ENCODE results near the gene ETFDH. TPM values are rescaled to one million over a fixed set of nuclear protein-coding genes. Genes with fewer than 3 reads are reported as not detected.

Gene ETFDH
- total and polyA plus RNA-seq, 9 of the 15 experiments (the other 6 are each of a cell fraction or from before 2014, with no cell fraction given) = 14.6 to 33.6 (median 25.9) TPM

DNA sequence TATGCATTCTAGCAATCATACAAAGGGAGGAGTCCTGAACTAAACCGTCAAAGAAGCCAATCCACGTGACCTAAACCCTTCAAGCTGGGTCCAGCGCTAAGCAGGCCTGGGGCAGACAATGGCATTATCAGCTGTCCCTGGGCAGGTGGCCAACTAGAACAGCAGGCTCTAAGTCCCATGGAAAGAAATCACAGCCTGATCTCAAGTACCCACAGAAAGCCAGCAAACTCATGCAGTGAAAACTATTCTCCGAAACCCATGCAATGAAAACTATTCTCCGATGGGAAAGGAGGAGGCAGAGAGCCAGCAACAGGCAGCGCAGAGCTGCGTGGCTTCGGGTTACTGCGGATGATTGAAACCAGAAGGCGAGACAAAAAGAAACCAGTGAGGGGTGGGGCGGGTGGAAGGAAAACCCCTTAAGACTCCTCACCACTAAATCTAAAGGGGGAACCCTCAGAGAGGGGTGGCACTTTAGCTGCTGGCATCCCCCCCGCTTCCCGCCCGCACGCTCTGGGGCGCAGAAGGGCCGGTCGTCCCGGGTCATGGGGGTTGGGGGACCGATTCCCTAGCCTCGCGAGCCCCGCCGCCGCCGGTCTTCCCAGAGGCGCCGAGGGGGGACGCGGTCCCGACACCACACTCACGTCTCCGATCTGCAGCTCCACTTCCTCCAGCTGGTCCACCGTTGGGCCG lies 976 bp upstream of the ETFDH start (continued):
- TF ChIP-seq MGA (IDR thresholded peaks at IDR 0.05) = peak; percentile 82
- no peak for TF ChIP-seq ZHX1 (conservative IDR thresholded peaks at IDR 0.05; ENCODE audit: low read length)
- peak; percentile 91 for TF ChIP-seq NFIC (IDR thresholded peaks at IDR 0.05)
- TF ChIP-seq, protein P1, sequence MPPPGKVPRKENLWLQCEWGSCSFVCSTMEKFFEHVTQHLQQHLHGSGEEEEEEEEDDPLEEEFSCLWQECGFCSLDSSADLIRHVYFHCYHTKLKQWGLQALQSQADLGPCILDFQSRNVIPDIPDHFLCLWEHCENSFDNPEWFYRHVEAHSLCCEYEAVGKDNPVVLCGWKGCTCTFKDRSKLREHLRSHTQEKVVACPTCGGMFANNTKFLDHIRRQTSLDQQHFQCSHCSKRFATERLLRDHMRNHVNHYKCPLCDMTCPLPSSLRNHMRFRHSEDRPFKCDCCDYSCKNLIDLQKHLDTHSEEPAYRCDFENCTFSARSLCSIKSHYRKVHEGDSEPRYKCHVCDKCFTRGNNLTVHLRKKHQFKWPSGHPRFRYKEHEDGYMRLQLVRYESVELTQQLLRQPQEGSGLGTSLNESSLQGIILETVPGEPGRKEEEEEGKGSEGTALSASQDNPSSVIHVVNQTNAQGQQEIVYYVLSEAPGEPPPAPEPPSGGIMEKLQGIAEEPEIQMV (tag; conservative IDR thresholded peaks at IDR 0.05; ENCODE audit: low read depth) = no peak
- TF ChIP-seq HDAC1 (IDR thresholded peaks at IDR 0.05) = peak in 1 of 2 experiments; percentile 61; a peak in 2 of 4 replicates
- no peak for TF ChIP-seq HSF4 (CRISPR knock-in tag; IDR thresholded peaks at IDR 0.05; ENCODE audit: borderline replicate concordance)
- no peak for TF ChIP-seq KLF13 (tag; IDR thresholded peaks at IDR 0.05; ENCODE audit: borderline replicate concordance, low read depth)
- TF ChIP-seq RBM17 (IDR thresholded peaks at IDR 0.05; ENCODE audit: borderline replicate concordance, low read depth, low read length) = no peak
- peak; percentile 30 for TF ChIP-seq CXXC5 (CRISPR knock-in tag; IDR thresholded peaks at IDR 0.05)
- TF ChIP-seq C11orf30 (IDR thresholded peaks at IDR 0.05; ENCODE audit: low read depth) = no peak
- peak; percentile 75 for TF ChIP-seq RAD51 (IDR thresholded peaks at IDR 0.05; ENCODE audit: borderline replicate concordance, low read depth)

Data from K562 (cell line).